HG02870 (cell line): ENCODE measurements around the gene KRT85.
"Not testable (repeated sequence)": the region's sequence is repeated elsewhere in the genome, so short reads cannot be mapped to it uniquely, and the experiment has no call there.

ENCODE experiments used
- ATAC-seq: cut with Tn5 transposase; IDR thresholded peaks from one replicate; pipeline ENCODE4 v1.9.1; 2021; ENCODE audit warnings: mild to moderate bottlenecking, moderate library complexity; ENCODE audit not compliant: unreplicated experiment

KRT85 gene

DNA sequence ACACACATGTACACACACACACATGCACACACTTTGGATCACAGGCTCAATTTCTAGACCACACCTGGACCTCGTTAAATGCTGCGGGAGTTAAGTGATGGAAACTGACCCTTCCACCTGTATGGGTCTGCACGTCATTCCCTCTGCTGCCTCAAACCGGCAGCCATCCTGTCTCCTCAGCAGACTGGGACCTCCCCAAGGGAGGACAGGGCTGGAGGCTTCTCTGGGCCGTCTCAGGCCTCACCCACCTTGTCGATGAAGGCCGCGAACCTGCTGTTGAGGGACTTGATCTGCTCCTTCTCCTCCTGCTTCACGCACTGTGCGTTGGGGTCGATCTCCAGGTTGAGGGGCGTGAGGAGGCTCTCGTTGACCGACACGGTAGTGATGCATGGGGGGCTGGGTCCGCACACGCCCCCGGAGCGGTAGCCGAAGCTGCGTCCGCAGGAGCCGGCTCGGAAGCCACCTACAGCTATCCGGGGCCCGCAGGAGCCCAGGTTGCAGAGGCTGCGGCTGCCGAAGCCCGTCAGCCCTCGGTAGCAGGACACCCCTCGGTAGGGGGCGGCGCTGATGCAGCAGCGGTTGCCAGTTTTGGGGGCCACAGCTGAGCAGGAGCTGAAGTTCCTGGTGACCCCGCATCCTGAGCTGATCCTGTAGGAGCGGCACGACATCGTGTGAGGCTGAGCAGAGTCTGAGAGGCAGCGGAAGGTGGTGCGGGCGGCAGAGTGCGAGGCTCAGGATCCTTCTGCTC is at the start of gene KRT85:
KRT85 (minus strand) TSS at position 744 of the 748 bp plus-strand sequence; CDS start at position 668, 76 bp downstream.
- ATAC-seq: no peak

- ATAC-seq: no peak
Observed at GRCh38 chr12:52416795-52417194, 49.5 kb upstream of the KRT85 start.

- no peak for ATAC-seq
Observed at GRCh38 chr12:52415870-52416750, 48.8 kb upstream of the KRT85 start.

- no peak for ATAC-seq
Observed at GRCh38 chr12:52414936-52415335, 47.7 kb upstream of the KRT85 start.

GRCh38 chr12:52413782-52414345 is 46.6 kb upstream of the KRT85 start:
- no peak for ATAC-seq

GRCh38 chr12:52413202-52413601 is 45.9 kb upstream of the KRT85 start:
- no peak for ATAC-seq

DNA sequence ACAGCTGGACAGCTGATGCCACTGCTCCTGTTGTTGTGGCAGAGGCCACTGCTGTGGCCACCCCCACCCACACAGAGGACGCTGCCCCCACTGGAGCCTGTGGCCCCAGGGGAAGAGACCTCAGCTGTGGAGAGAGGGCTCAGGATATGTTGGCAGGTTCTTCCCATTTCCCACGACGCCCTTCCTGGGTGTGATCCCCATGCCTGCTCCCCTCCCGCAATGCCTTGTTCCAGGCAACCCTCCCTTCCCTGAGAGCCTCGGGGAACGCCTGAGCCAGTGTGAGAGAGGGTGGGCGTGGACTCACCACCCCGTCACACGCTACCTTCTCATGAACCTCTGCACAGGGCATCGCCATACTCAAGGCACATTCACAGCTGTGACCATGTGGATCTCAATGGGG is 44.5 kb upstream of the KRT85 start:
- no peak for ATAC-seq

DNA sequence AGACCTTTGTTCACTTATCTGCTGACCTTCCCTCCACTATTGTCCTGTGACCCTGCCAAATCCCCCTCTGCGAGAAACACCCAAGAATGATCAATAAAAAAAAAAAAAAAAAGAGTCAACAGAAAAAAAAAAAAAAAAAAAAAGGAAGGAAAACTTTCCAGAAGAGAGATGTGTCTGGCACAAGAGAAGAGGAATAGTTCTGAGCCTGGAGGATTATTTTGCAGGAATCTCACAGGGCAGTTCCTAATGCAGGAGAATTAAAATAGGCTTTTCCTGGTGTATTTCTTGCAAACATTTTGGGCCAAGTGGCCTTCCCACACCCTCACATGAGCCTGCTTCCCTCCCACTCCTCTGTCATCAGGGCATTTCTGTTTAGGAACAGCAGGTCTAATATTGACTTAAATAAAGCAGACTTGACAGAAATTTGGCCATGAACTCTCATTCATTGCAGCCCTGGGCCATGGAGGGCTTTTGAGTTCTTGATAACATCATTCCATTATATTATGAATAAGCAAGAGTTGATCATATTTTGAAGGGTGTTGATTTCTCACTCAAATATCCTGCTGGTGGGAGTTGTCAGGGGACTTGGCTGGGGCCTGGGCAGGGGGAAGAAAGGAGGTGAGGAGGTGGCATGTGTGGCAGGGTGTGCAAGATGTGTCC is 43.4 kb upstream of the KRT85 start:
- ATAC-seq: not testable (repeated sequence)

- ATAC-seq: no peak
Observed at GRCh38 chr12:52407918-52408317, 40.6 kb upstream of the KRT85 start.

- no peak for ATAC-seq
Observed at GRCh38 chr12:52405922-52406385, 38.7 kb upstream of the KRT85 start, which contains the start of gene KRT82. KRT82 (minus strand) TSS chr12:52406335; CDS start chr12:52406277, 58 bp downstream.

DNA sequence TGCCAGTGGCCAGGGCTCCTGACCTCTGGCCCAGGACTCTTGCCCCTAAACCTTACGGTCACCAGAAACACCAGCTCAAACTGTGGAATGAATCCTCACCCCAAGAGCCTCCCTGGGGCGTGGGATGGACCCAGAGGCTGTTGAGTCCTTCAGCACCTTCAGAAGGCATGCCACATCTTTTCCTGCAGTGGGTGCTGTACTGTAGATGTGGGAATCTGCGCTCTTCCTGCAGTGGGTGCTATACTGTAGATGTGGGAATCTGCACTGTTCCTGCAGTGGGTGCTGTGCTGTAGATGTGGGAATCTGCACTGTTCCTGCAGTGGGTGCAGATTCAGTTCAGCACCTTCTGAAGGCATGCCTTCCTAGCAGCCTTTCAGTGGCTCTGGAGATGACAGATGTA is 37.7 kb upstream of the KRT85 start:
- no peak for ATAC-seq

DNA sequence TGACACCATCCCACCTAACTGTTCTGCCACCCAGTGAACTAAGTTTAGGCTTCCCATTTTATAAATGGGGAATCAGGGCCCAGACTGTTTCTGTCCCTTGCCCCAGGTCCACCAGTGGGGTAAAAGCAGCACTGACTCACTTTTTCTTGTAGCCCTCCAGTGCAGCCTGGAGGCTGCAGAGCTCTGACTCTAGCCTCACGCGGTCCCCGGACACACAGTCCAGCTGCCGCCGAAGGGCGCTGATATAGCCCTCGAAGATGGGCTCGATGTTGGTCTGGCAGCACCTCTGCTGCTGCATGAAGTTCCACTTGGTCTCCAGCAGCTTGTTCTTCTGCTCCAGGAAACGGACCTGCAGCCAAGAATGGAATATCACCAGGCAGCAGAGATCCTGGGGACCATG is 36.3 kb upstream of the KRT85 start:
- ATAC-seq: no peak

DNA sequence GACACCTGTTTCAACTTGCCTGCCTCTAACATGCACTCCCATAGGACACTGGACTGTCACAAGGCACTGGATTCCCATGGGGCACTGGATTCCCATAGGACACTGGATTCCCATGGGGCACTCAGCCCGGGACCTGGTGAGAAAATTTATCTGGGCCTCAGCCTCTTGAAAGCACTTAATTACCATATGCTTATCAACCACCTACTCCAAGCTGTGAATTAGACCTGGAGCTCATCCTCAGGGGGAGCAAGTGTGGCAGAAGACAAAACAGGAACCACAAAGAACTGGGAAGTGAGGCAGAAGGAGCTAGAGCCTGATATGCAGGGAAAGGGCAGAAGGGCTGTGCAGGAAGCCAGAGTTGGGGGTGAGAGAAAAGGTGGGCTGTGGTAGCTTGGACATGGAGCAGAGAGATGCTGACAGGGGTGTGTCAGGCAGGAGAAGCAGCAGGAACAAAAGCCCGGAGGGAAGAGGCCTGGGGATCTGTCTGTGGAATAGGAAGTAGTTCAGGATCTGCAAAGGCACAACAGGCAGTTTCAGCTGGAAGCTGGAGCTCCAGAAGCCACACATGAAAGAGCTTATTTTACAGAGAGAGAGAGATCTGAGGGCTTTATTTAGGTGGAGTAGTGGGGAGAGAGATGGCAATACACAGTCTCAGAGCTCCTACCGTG is 35.7 kb upstream of the KRT85 start:
- ATAC-seq: no peak

DNA sequence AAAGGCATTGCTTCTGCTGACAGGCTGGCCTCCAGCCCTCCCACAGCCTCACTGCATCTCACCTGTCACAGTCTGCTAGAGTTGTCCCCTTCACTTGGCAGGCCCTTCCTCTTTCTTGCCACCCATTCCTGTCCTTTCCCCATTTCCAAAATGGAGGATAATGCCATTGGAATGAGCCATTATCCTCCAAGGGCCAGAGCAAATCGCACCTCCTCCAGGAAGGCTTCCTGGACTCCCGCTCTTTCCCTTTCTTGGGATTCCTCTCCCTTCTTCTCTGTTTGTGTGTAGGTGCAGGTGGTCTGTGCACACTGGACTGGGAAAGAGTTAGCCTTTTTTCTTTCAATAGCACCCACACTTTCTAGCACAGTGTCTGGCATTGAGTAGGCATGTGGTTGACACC is 35.1 kb upstream of the KRT85 start:
- no peak for ATAC-seq

DNA sequence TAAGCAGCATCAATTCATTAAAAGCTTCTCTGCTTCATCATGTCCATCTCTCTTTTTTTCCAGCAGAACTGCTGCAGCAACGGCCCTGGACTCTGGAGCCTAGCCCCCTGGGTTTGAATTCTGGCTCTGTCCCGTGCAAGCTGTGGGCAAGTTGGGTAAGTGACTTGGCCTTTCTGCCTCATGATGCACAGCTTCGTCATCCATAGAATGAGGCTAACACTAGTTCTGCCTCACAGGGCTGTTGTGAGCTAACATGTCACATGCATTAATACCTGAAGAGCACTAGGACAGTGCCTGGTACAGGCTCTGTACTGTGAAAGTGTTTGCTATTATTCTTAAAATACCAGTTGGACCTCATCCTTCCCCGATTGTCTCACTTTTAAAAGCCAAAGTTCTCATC is 34.6 kb upstream of the KRT85 start:
- no peak for ATAC-seq

DNA sequence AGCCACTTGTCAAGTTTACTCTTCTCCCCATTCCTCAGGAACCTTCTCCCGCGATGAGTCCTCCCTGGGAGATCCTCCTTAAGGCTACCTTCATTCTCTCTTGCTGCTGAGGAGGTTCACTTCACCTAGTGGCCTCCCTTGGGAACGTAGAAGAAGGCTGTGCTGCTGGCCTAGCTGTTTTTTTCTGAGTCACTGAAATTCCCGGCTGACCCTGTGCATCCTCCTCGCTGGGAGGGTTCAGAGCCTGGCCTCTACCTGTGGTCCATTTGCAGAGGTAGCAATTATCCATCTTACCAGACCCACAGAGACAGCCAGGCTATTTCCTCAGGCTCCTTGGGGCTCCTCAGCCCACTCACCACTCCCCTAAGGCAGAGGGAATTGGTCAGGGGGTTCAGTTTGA is 34.2 kb upstream of the KRT85 start:
- no peak for ATAC-seq

- ATAC-seq: no peak
Observed at GRCh38 chr12:52400906-52401305, 33.6 kb upstream of the KRT85 start.

DNA sequence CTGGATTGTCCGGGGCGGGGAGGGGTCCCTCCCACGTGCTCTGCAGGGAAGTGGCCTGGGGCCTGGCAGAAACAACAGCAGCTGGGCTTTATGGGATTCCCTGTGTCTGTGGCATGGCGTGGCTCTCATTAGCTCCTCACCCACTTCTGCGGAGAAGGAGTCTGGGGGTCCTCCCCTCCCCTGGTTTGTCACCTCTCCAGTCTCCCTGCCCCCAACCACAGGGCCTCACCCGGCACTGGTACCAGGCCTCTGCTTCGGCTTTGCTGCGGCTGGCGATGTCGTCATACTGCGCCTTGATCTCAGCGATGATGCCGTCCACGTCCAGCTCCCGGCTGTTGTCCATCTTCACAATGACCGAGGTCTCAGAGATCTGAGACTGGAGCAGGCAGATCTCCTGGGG is 32.5 kb upstream of the KRT85 start:
- ATAC-seq: no peak

GRCh38 chr12:52398176-52398575 is 30.9 kb upstream of the KRT85 start:
- ATAC-seq: no peak

GRCh38 chr12:52396656-52397055 is 29.4 kb upstream of the KRT85 start:
- ATAC-seq: no peak
